OCI-LY7 (cell line): Measurements from ENCODE around the gene TAF6.

Source experiments
- EZH2phosphoT487 ChIP-seq: fragments of 200-600 bp; sonication (generic); IDR thresholded peaks from 2 replicates; pipeline ENCODE4 v1.6.1; 2018; ENCODE audit warnings: low read depth, borderline replicate concordance, mild to moderate bottlenecking, mixed run types, antibody characterized with exemption, low read length, moderate library complexity, mixed read lengths
- TF ChIP-seq, protein P1 (sequence below): fragments of 200-600 bp; sonication (generic); conservative IDR thresholded peaks from 2 replicates; pipeline ENCODE4 v1.5.1; 2014; ENCODE audit warnings: mild to moderate bottlenecking, antibody characterized with exemption, low read length, moderate library complexity, mixed read lengths

- TF ChIP-seq, protein P1, sequence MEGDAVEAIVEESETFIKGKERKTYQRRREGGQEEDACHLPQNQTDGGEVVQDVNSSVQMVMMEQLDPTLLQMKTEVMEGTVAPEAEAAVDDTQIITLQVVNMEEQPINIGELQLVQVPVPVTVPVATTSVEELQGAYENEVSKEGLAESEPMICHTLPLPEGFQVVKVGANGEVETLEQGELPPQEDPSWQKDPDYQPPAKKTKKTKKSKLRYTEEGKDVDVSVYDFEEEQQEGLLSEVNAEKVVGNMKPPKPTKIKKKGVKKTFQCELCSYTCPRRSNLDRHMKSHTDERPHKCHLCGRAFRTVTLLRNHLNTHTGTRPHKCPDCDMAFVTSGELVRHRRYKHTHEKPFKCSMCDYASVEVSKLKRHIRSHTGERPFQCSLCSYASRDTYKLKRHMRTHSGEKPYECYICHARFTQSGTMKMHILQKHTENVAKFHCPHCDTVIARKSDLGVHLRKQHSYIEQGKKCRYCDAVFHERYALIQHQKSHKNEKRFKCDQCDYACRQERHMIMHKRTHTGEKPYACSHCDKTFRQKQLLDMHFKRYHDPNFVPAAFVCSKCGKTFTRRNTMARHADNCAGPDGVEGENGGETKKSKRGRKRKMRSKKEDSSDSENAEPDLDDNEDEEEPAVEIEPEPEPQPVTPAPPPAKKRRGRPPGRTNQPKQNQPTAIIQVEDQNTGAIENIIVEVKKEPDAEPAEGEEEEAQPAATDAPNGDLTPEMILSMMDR, result no peak
- no peak for TF ChIP-seq EZH2phosphoT487
Observed at GRCh38 chr7:100071018-100071723, 48.0 kb downstream of the TAF6 start.
